Body of pancreas (tissue), 4 donors: Measurements from ENCODE around the gene MYNN. TPM values are rescaled to one million over a fixed set of nuclear protein-coding genes. Genes with fewer than 3 reads are reported as not detected.
"Not testable (repeated sequence)": the region's sequence is repeated elsewhere in the genome, so short reads cannot be mapped to it uniquely, and the experiment has no call there.

Experiments
- ATAC-seq: fragments of 150-250 bp; one replicate; pipeline ENCODE4 v1.9.1; 2016
- DNase-seq, 4 donors: peaks; one replicate each; pipeline ENCODE4 v3.0.0-alpha.2; 2019
- H3K27ac ChIP-seq, 4 donors: fragments of 200-600 bp; sonication (generic); 1 replicate in 3 of 4; 2 replicates in 1 of 4; pipeline versions ENCODE4 v1.5.1 to v1.6.1; 2016 to 2019; ENCODE audit warnings: mild to moderate bottlenecking in 1 of 4, mixed read lengths in 1 of 4, moderate library complexity in 1 of 4
- H3K27me3 ChIP-seq, 2 donors: fragments of 200-600 bp; sonication (generic); one replicate each; pipeline ENCODE4 v1.6.0; 2016; ENCODE audit warnings: mild to moderate bottlenecking in 1 of 2
- H3K36me3 ChIP-seq, 2 donors: fragments of 200-600 bp; sonication (generic); replicated peaks in 1 of 2; 2 replicates each; pipeline ENCODE4 v1.5.1; 2016; ENCODE audit warnings: low read depth in 2 of 2; ENCODE audit not compliant: insufficient read depth in 1 of 2
- H3K4me1 ChIP-seq: fragments of 200-600 bp; sonication (generic); one replicate; pipeline ENCODE4 v1.6.0; 2016
- H3K4me3 ChIP-seq, 2 donors: fragments of 200-600 bp; sonication (generic); 1 replicate in 1 of 2; 2 replicates in 1 of 2; pipeline ENCODE4 v1.5.1; 2016 to 2019
- H3K9me3 ChIP-seq, 3 donors: fragments of 200-600 bp; sonication (generic); 1 replicate in 2 of 3; 2 replicates in 1 of 3; pipeline ENCODE4 v1.5.1; 2016
- POLR2A ChIP-seq, 3 donors: fragments of 450-650 bp; IDR thresholded peaks; one replicate each; pipeline ENCODE4 v1.6.1; 2016; ENCODE audit warnings: antibody characterized with exemption in 3 of 3, mild to moderate bottlenecking in 2 of 3
- WGBS, 2 donors: methylation state at CpG; one replicate each; pipeline ENCODE4 v1.1.5; 2017; 5-methylcytosine and 5-hydroxymethylcytosine counted together
- intact Hi-C: fragments of 100-400 bp; cut with DNase I; formaldehyde crosslinking; loops from one replicate; pipeline ENCODE4 v1.15.1; 2023
- total RNA-seq, 2 donors: library from RNA; depleted of rRNA; stranded (reverse); fragments of >200 nt; gene quantifications; one replicate each; pipeline ENCODE4 v1.1.0, GENCODE V29; 2016
- TF ChIP-seq, protein P1 (sequence below), 7 experiments: fragments of 450-650 bp in 4 of 7; fragments of 200-600 bp in 3 of 7; sonication (generic) in 3 of 7; IDR thresholded peaks; one replicate each; pipeline ENCODE4 v1.5.1; 2016 to 2019; ENCODE audit warnings: antibody characterized with exemption in 7 of 7

Gene MYNN
- total RNA-seq = 10 to 100 TPM in 1 of 2 donors, 1 to 10 TPM in 1; 8.9 to 10.6 TPM

GRCh38 chr3:169772897-169773816, at the start of gene MYNN:
TSS of gene MYNN (plus strand) at chr3:169773396. CDS start at chr3:169774296, 900 bp downstream.
- H3K9me3 ChIP-seq = no peaks in the 10 kb centered on the region
- 0% methylated on average over 17 to 59 of the region's 61 CpGs for WGBS, 2 donors
- intact Hi-C loops = no loop called here
- H3K4me1 ChIP-seq = peaks cover 26% of the 10 kb centered on the region
- H3K27ac ChIP-seq = peak within 1 kb of the TSS; percentile 97 to 100 (median 99)
- peak within 1 kb of the TSS; percentile 72 to 85 for H3K4me3 ChIP-seq
- no peaks in the 10 kb centered on the region for H3K27me3 ChIP-seq
- peak; percentile 91 to 93 (median 92) for DNase-seq
- TF ChIP-seq POLR2A (IDR thresholded peaks at IDR 0.05) = peak; percentile 97 to 99 (median 99)
- TF ChIP-seq, protein P1, sequence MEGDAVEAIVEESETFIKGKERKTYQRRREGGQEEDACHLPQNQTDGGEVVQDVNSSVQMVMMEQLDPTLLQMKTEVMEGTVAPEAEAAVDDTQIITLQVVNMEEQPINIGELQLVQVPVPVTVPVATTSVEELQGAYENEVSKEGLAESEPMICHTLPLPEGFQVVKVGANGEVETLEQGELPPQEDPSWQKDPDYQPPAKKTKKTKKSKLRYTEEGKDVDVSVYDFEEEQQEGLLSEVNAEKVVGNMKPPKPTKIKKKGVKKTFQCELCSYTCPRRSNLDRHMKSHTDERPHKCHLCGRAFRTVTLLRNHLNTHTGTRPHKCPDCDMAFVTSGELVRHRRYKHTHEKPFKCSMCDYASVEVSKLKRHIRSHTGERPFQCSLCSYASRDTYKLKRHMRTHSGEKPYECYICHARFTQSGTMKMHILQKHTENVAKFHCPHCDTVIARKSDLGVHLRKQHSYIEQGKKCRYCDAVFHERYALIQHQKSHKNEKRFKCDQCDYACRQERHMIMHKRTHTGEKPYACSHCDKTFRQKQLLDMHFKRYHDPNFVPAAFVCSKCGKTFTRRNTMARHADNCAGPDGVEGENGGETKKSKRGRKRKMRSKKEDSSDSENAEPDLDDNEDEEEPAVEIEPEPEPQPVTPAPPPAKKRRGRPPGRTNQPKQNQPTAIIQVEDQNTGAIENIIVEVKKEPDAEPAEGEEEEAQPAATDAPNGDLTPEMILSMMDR (IDR thresholded peaks at IDR 0.05) = no peak
- no peaks in the 10 kb centered on the region for H3K36me3 ChIP-seq
- ATAC-seq = peak; percentile 88

GRCh38 chr3:169731857-169732256, 41.3 kb upstream of the MYNN start:
- DNase-seq, H3K4me3 ChIP-seq, H3K27ac ChIP-seq, ATAC-seq, H3K4me1 ChIP-seq, intact Hi-C loops, H3K27me3 ChIP-seq, H3K9me3 ChIP-seq, H3K36me3 ChIP-seq: not testable (repeated sequence)

DNA sequence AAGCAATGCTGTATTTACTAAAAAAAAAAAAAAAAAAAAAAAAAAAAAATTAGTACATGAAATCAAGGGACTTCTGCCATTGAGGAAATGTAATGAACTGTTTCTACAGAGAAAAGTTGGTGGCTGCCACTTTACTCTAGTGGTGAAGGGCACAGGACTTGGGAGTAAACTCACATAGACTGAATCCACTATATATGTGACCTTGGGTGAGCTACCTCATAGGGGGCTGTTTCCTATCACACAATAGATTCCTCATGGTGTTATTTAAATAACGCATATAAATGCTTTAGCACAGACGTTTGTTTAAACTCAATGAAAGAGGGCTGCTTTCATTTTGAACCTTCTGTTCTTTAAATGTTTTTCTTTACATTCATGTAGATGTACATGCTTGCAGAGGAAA, 34.1 kb upstream of the MYNN start:
- ATAC-seq (no peak), DNase-seq (no peak)
- H3K4me1 ChIP-seq = no peaks in the 10 kb centered on the region
- intact Hi-C loops = no loop called here
- no peak overlapping the region for H3K27ac ChIP-seq
- H3K4me3 ChIP-seq = no peak overlapping the region
- H3K27me3 ChIP-seq = no peaks in the 10 kb centered on the region
- 65 to 70% methylated on average over 2 of the region's 2 CpGs for WGBS, 2 donors
- H3K9me3 ChIP-seq = no peaks in the 10 kb centered on the region
- no peak for TF ChIP-seq POLR2A (IDR thresholded peaks at IDR 0.05)
- TF ChIP-seq, protein P1 (IDR thresholded peaks at IDR 0.05) = no peak
- no peaks in the 10 kb centered on the region for H3K36me3 ChIP-seq

GRCh38 chr3:169744366-169745054, 28.7 kb upstream of the MYNN start:
- TF ChIP-seq, protein P1 (IDR thresholded peaks at IDR 0.05) = peak in 5 of 7 experiments; percentile 36 to 67 (median 57)
- TF ChIP-seq POLR2A (IDR thresholded peaks at IDR 0.05) = no peak
- ATAC-seq (no peak), DNase-seq (no peak)
- no peaks in the 10 kb centered on the region for H3K27me3 ChIP-seq
- H3K36me3 ChIP-seq = no peaks in the 10 kb centered on the region
- no peak overlapping the region for H3K27ac ChIP-seq
- H3K4me1 ChIP-seq = no peaks in the 10 kb centered on the region
- 84 to 90% methylated on average over 1 of the region's 1 CpG for WGBS, 2 donors
- no peak overlapping the region for H3K4me3 ChIP-seq
- H3K9me3 ChIP-seq = no peaks in the 10 kb centered on the region
- intact Hi-C loops = no loop called here

DNA sequence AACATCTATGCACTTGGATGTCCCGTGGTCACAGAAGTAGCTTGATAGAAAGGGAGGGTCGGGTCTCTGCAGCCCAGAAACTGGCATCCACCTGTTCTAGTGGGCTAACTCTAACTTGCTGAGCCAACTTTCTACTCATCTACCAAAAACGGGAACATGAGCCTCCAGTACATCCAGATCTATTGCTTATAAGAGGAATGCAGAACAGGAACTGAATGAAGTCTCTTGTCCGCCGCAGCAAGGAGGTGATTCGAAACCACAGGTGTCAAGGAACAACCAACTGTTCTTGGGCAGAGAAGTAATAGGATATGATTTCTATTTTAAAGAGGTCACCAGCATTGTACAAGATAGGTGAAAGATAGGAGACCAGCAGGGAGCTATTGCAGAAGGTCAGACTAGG, 26.3 kb upstream of the MYNN start:
- no peaks in the 10 kb centered on the region for H3K9me3 ChIP-seq
- no peaks in the 10 kb centered on the region for H3K36me3 ChIP-seq
- DNase-seq = no peak
- intact Hi-C loops = no loop called here
- no peaks in the 10 kb centered on the region for H3K27me3 ChIP-seq
- H3K4me3 ChIP-seq = no peak overlapping the region
- WGBS, 2 donors = 62 to 75% methylated on average over 6 of the region's 6 CpGs
- no peaks in the 10 kb centered on the region for H3K4me1 ChIP-seq
- TF ChIP-seq, protein P1 (IDR thresholded peaks at IDR 0.05) = no peak
- no peak for TF ChIP-seq POLR2A (IDR thresholded peaks at IDR 0.05)
- ATAC-seq = no peak
- no peak overlapping the region for H3K27ac ChIP-seq
